Stimulated activated CD4-positive, alpha-beta T cell treated with anti-CD3 and anti-CD28 coated beads, TNF-alpha, amount 100 ng/mL, for 4 hours (primary cell): ENCODE results near the gene SLC4A4.

Experiments used
- DNase-seq, 3 experiments: peaks; one replicate each; pipeline ENCODE4 v3.0.0-alpha.2; 2020; ENCODE audit warnings: low read depth in 3 of 3

The SLC4A4 gene

GRCh38 chr4:71595576-71596108, 256.8 kb downstream of the SLC4A4 start:
- no peak for DNase-seq

- no peak for DNase-seq
Observed at GRCh38 chr4:71599578-71599977, 260.8 kb downstream of the SLC4A4 start.

DNA sequence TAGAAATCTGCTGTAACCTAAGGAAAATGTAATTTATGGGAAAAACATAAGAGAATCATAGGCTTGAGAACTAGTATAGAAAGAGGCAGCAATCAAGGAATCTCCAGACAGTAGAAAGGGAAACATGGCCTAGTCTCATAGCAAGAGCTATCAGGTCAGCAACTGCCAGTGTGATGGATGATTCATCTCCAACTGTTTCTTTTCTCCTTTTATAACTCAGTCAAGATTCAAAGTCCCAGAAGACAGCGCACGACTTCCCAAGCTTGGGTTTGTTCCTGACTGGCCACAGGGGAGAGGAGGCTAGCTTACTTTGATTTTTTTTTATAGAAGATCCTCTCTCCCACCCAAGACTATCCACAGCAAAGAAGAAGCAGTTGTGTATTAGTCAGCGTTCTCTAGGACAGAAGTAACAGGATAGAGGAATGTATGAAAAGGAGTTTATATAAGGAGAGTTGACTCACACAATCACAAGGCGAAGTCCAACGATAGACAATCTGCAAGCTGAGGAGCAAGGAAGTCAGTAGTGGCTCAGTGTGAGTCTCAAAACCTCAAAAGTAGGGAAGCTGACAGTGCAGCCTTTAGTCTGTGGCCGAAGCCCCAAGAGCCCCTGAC, 263.6 kb downstream of the SLC4A4 start:
- no peak for DNase-seq

- no peak for DNase-seq
Observed at GRCh38 chr4:71604785-71605184, 266.0 kb downstream of the SLC4A4 start.

- no peak for DNase-seq
Observed at GRCh38 chr4:71607109-71607508, 268.3 kb downstream of the SLC4A4 start.

- no peak for DNase-seq
Observed at GRCh38 chr4:71607780-71608677, 269.2 kb downstream of the SLC4A4 start.

GRCh38 chr4:71608678-71609071, 269.9 kb downstream of the SLC4A4 start:
- no peak for DNase-seq

GRCh38 chr4:71609167-71609566, 270.3 kb downstream of the SLC4A4 start:
- no peak for DNase-seq

GRCh38 chr4:71609651-71610050, 270.8 kb downstream of the SLC4A4 start:
- no peak for DNase-seq

- DNase-seq, result no peak
Observed at GRCh38 chr4:71614621-71615020, 275.8 kb downstream of the SLC4A4 start.

GRCh38 chr4:71616168-71616811, 277.5 kb downstream of the SLC4A4 start:
- DNase-seq, result no peak
